Measurements from ENCODE around the gene KRT6A. TPM values are rescaled to one million over a fixed set of nuclear protein-coding genes. Genes with fewer than 3 reads are reported as not detected.

Gene KRT6A
- total and polyA plus RNA-seq, 10 of the 15 experiments (the other 5 are each of a cell fraction or from before 2014, with no cell fraction given): 0.96 TPM; not detected in 9

- Histone ChIP-seq H3K27ac (ENCODE audit: control insufficient read depth, insufficient read depth) (no peak overlapping the region), H3K79me2 (ENCODE audit: control insufficient read depth, insufficient read depth, low read length) (no peaks in the 10 kb centered on the region), H3K4me3 (no peak overlapping the region), H3K4me2 (ENCODE audit: control insufficient read depth, insufficient read depth) (no peak overlapping the region), H3K27me3 (replicated peaks in 1 of 2; ENCODE audit: control insufficient read depth in 2 of 2, insufficient read depth in 2 of 2, low read length in 1 of 2) (no peaks in the 10 kb centered on the region), H3K9me3 (replicated peaks; ENCODE audit: control insufficient read depth, insufficient read depth, low read length) (no peaks in the 10 kb centered on the region; the same call in 1 of the 3 replicates), H3K36me3 (ENCODE audit: control insufficient read depth in 2 of 2, insufficient read depth in 2 of 2, low read length in 1 of 2) (no peaks in the 10 kb centered on the region), H2AFZ (ENCODE audit: control insufficient read depth, low read depth, low read length) (no peak overlapping the region), H3K9ac (ENCODE audit: control insufficient read depth, insufficient read depth, low read length) (no peak overlapping the region), H3K4me1 (ENCODE audit: control insufficient read depth, insufficient read depth, low read length) (no peaks in the 10 kb centered on the region), H4K20me1 (ENCODE audit: control insufficient read depth, insufficient read depth) (no peaks in the 10 kb centered on the region)
- in situ Hi-C loops (cut with MboI): no loop called here
- no peak for ATAC-seq
- intact Hi-C loops (cut with micrococcal nuclease; ENCODE audit: unreplicated experiment): no loop called here
- no peak for DNase-seq (ENCODE audit: low read depth, low spot score)
- no peak for FAIRE-seq
- BruUV-seq (replicated peaks): no TSS peak
- SMC1A ChIA-PET (ENCODE audit: uncharacterized antibody, unreplicated experiment): no interaction called here
- RAD21 ChIA-PET (ENCODE audit: unreplicated experiment): no interaction called here
- POLR2A ChIA-PET: no interaction called here
- TF ChIP-seq ZNF217 (IDR thresholded peaks at IDR 0.05) (no peak), SIN3A (IDR thresholded peaks at IDR 0.05; ENCODE audit: low read depth, low read length) (no peak)
- WGBS (ENCODE audit: insufficient coverage, insufficient replicate concordance, low lambda C conversion rate, missing lambda C conversion rate): 30% methylated on average over 1 of the region's 1 CpG
- CTCF ChIA-PET: interaction anchor here (0.6 to 1.5 kb wide), 2 partner anchors 8 to 1332 kb away, joined by 3 to 5 read pairs; no protein-coding TSS in a partner anchor
Measured at GRCh38 chr12:52515319-52515646, 22.2 kb upstream of the KRT6A start.

- in situ Hi-C loops (cut with MboI): no loop called here
- intact Hi-C loops (cut with micrococcal nuclease; ENCODE audit: unreplicated experiment): no loop called here
- CTCF ChIA-PET: interaction anchor here (1.3 kb wide), 1 partner anchor 15 kb away, joined by 3 read pairs; no protein-coding TSS in a partner anchor
- DNase-seq (ENCODE audit: low read depth, low spot score): no peak
- no peak for ATAC-seq
- Histone ChIP-seq H3K27ac (ENCODE audit: control insufficient read depth, insufficient read depth) (no peak overlapping the region), H3K27me3 (replicated peaks in 1 of 2; ENCODE audit: control insufficient read depth in 2 of 2, insufficient read depth in 2 of 2, low read length in 1 of 2) (no peaks in the 10 kb centered on the region), H3K9me3 (replicated peaks; ENCODE audit: control insufficient read depth, insufficient read depth, low read length) (no peaks in the 10 kb centered on the region; the same call in 1 of the 3 replicates), H3K79me2 (ENCODE audit: control insufficient read depth, insufficient read depth, low read length) (no peaks in the 10 kb centered on the region), H3K9ac (ENCODE audit: control insufficient read depth, insufficient read depth, low read length) (no peak overlapping the region), H3K4me3 (no peak overlapping the region), H2AFZ (ENCODE audit: control insufficient read depth, low read depth, low read length) (no peak overlapping the region), H3K4me1 (ENCODE audit: control insufficient read depth, insufficient read depth, low read length) (no peaks in the 10 kb centered on the region), H3K4me2 (ENCODE audit: control insufficient read depth, insufficient read depth) (no peak overlapping the region), H3K36me3 (ENCODE audit: control insufficient read depth in 2 of 2, insufficient read depth in 2 of 2, low read length in 1 of 2) (no peaks in the 10 kb centered on the region), H4K20me1 (ENCODE audit: control insufficient read depth, insufficient read depth) (no peaks in the 10 kb centered on the region)
- TF ChIP-seq FOXM1 (IDR thresholded peaks at IDR 0.05; ENCODE audit: low read depth, low read length) (no peak), E2F8 (IDR thresholded peaks at IDR 0.05; ENCODE audit: low read depth, partially characterized antibody) (no peak), EP300 (IDR thresholded peaks at IDR 0.05; ENCODE audit: borderline replicate concordance in 1 of 2, control insufficient read depth in 1 of 2, low read depth in 2 of 2, low read length in 2 of 2) (no peak)
- RAD21 ChIA-PET (ENCODE audit: unreplicated experiment): no interaction called here
- BruUV-seq (replicated peaks): no TSS peak
- no peak for FAIRE-seq
- 69% methylated on average over 13 of the region's 14 CpGs for WGBS (ENCODE audit: insufficient coverage, insufficient replicate concordance, low lambda C conversion rate, missing lambda C conversion rate)
- POLR2A ChIA-PET: no interaction called here
- SMC1A ChIA-PET (ENCODE audit: uncharacterized antibody, unreplicated experiment): no interaction called here
Measured at GRCh38 chr12:52514471-52515318, 21.6 kb upstream of the KRT6A start.

All from GM12878 (cell line).